Endothelial cell of umbilical vein (primary cell): ENCODE results near the gene CD68. TPM values are rescaled to one million over a fixed set of nuclear protein-coding genes. Genes with fewer than 3 reads are reported as not detected.

ENCODE experiments used
- BruUV-seq: library from RNA; stranded (reverse); fragments of 400-500 nt; replicated peaks from 2 replicates; lab custom pipeline; 2021; lab: Mats Ljungman, UMichigan
- CTCF ChIA-PET: fragments of 300-600, 350-600 bp; sonication (Branson Sonifier 250); formaldehyde crosslinking; loops from one replicate; lab custom pipeline; 2021; ENCODE audit warnings: antibody characterized with exemption, inconsistent platforms; lab: Charles Lee
- POLR2A ChIA-PET: fragments of 300-600, 350-600 bp; sonication (Branson Sonifier 250); formaldehyde crosslinking; loops from one replicate; lab custom pipeline; 2021; ENCODE audit warnings: antibody characterized with exemption, inconsistent platforms; lab: Charles Lee
- DNase-seq: peaks from one replicate; pipeline ENCODE4 v3.0.0-alpha.2; 2011; ENCODE audit warnings: low read depth, low spot score
- FAIRE-seq: peaks from 2 replicates; lab custom pipeline; 2011; peaks lifted over from hg19 to GRCh38; lab: Jason Lieb, UNC
- H2AFZ ChIP-seq: 2 replicates; pipeline ENCODE4 v1.6.0; 2012; ENCODE audit warnings: low read depth, low read length, control low read depth, inconsistent platforms
- H3K27ac ChIP-seq: 2 replicates; pipeline ENCODE4 v1.5.1; 2011; ENCODE audit warnings: low read depth, mild to moderate bottlenecking, control low read depth, low read length, moderate library complexity; ENCODE audit not compliant: insufficient read depth
- H3K27me3 ChIP-seq, 2 experiments: 2 replicates each; pipeline versions ENCODE4 v1.6.0 to v1.6.1; 2011; ENCODE audit warnings: low read length in 2 of 2, mixed read lengths in 1 of 2; ENCODE audit not compliant: control insufficient read depth in 2 of 2, insufficient read depth in 2 of 2
- H3K36me3 ChIP-seq, 2 experiments: 2 replicates in 1 of 2; 3 replicates in 1 of 2; pipeline ENCODE4 v1.5.1; 2011; ENCODE audit warnings: low read length in 2 of 2, mild to moderate bottlenecking in 1 of 2, moderate library complexity in 1 of 2; ENCODE audit not compliant: control insufficient read depth in 2 of 2, insufficient read depth in 2 of 2; ENCODE audit errors: extremely low read depth in 1 of 2
- H3K4me1 ChIP-seq: 3 replicates; pipeline ENCODE4 v1.5.1; 2011; ENCODE audit warnings: mild to moderate bottlenecking, low read length; ENCODE audit not compliant: control insufficient read depth, insufficient read depth; ENCODE audit errors: extremely low read depth
- H3K4me2 ChIP-seq: 2 replicates; pipeline ENCODE4 v1.6.1; 2011; ENCODE audit warnings: low read length, control low read depth, mixed read lengths; ENCODE audit not compliant: insufficient read depth
- H3K4me3 ChIP-seq, 3 experiments: fragments of 200-600 bp in 1 of 3; sonication (generic), shearing (Covaris generic) in 1 of 3; replicated peaks in 1 of 3; 2 replicates each; pipeline ENCODE4 v1.5.1; 2011 to 2016; ENCODE audit warnings: control low read depth in 3 of 3, low read length in 3 of 3, mild to moderate bottlenecking in 2 of 3, inconsistent platforms in 1 of 3, low read depth in 1 of 3, moderate library complexity in 1 of 3; ENCODE audit not compliant: insufficient read depth in 1 of 3
- H3K79me2 ChIP-seq: 2 replicates; pipeline ENCODE4 v1.6.0; 2012; ENCODE audit warnings: low read length, inconsistent platforms; ENCODE audit not compliant: control insufficient read depth, insufficient read depth
- H3K9ac ChIP-seq: replicated peaks from 2 replicates; pipeline ENCODE3; 2011; ENCODE audit warnings: low read length, control low read depth; ENCODE audit not compliant: insufficient read depth; ENCODE audit errors: extremely low read depth
- H3K9me1 ChIP-seq: replicated peaks from 3 replicates; pipeline ENCODE4 v1.6.0; 2011; ENCODE audit warnings: mild to moderate bottlenecking, low read length; ENCODE audit not compliant: control insufficient read depth, insufficient read depth; ENCODE audit errors: extremely low read depth
- H3K9me3 ChIP-seq: replicated peaks from 2 replicates; pipeline ENCODE4 v1.5.1; 2012; ENCODE audit warnings: low read length, inconsistent platforms; ENCODE audit not compliant: control insufficient read depth, insufficient read depth
- H4K20me1 ChIP-seq: replicated peaks from 2 replicates; pipeline ENCODE3; 2011; ENCODE audit warnings: mild to moderate bottlenecking, low read length; ENCODE audit not compliant: control insufficient read depth, insufficient read depth; ENCODE audit errors: extremely low read depth
- EZH2 ChIP-seq: IDR thresholded peaks from 2 replicates; pipeline ENCODE4 v1.6.1; 2012; ENCODE audit warnings: borderline replicate concordance, low read depth, mild to moderate bottlenecking, moderate library complexity, low read length, inconsistent platforms; ENCODE audit not compliant: severe bottlenecking
- FOS ChIP-seq: IDR thresholded peaks from 2 replicates; pipeline ENCODE4 v1.6.1; 2011; ENCODE audit warnings: mild to moderate bottlenecking, low read length, moderate library complexity, borderline replicate concordance; ENCODE audit not compliant: insufficient read depth
- GATA2 ChIP-seq: IDR thresholded peaks from 2 replicates; pipeline ENCODE4 v1.7.0; 2011; ENCODE audit warnings: low read depth, mild to moderate bottlenecking, moderate library complexity, mixed read lengths, low read length; ENCODE audit not compliant: insufficient read length, insufficient read depth
- JUN ChIP-seq: IDR thresholded peaks from 2 replicates; pipeline ENCODE4 v1.6.1; 2011; ENCODE audit warnings: borderline replicate concordance, low read depth; ENCODE audit not compliant: insufficient read length, insufficient read depth
- MAX ChIP-seq: IDR thresholded peaks from 2 replicates; pipeline ENCODE4 v1.6.1; 2011; ENCODE audit not compliant: insufficient read depth, insufficient read length
- MYC ChIP-seq: IDR thresholded peaks from one replicate; pipeline ENCODE4 v1.6.1; 2011; ENCODE audit warnings: mild to moderate bottlenecking, low read depth, low read length
- POLR2A ChIP-seq: IDR thresholded peaks from 2 replicates; pipeline ENCODE4 v1.6.1; 2012; ENCODE audit warnings: low read depth, mild to moderate bottlenecking, control low read depth, low read length
- POLR2AphosphoS5 ChIP-seq: IDR thresholded peaks from 2 replicates; pipeline ENCODE4 v1.6.1; 2012; ENCODE audit warnings: low read depth, mild to moderate bottlenecking, control low read depth, low read length, moderate library complexity; ENCODE audit not compliant: insufficient read depth
- dilution Hi-C: fragments of 300-500 bp; cut with MboI; formaldehyde crosslinking; loops from one replicate; pipeline ENCODE4 v1.15.0; 2019; ENCODE audit warnings: low sequenced_read_pairs; ENCODE audit not compliant: extremely low pct_ligation_motif_present
- intact Hi-C: fragments of 100-400 bp; cut with micrococcal nuclease; formaldehyde crosslinking; loops from one replicate; pipeline ENCODE4 v1.10.0; 2022
- polyA plus RNA-seq, 4 experiments: library from polyadenylated mRNA; depleted of rRNA in 3 of 4; stranded (reverse) in 3 of 4; unstranded in 1 of 4; fragments of >200 nt; gene quantifications; 2 replicates each; pipeline versions ENCODE4 v1.2.1 to v1.2.3, GENCODE V29; 2011 to 2012; ENCODE audit warnings: missing spikeins in 1 of 4
- total RNA-seq: library from RNA; stranded (reverse); gene quantifications from 2 replicates; pipeline ENCODE4 v1.2.3, GENCODE V29; 2021
- TF ChIP-seq, protein P1 (sequence below), 2 donors: IDR thresholded peaks; 1 replicate in 1 of 2; 2 replicates in 1 of 2; pipeline ENCODE4 v1.5.1; 2011; ENCODE audit warnings: low read length in 2 of 2, mild to moderate bottlenecking in 2 of 2, moderate library complexity in 2 of 2, control low read depth in 1 of 2, inconsistent platforms in 1 of 2, low read depth in 1 of 2; ENCODE audit not compliant: insufficient read depth in 1 of 2; ENCODE audit errors: extremely low read depth in 1 of 2

CD68 gene
- total and polyA plus RNA-seq, 2 donors (not counting 3 experiments of a cell fraction or from before 2014, with no cell fraction given): 2.9 to 30.8 TPM

- H3K9me1 ChIP-seq: no peaks in the 10 kb centered on the region
- H4K20me1 ChIP-seq: no peaks in the 10 kb centered on the region
- no peak overlapping the region for H3K4me2 ChIP-seq
- H3K4me1 ChIP-seq: no peaks in the 10 kb centered on the region
- intact Hi-C loops (no loop called here), dilution Hi-C loops (no loop called here)
- FAIRE-seq (no peak), DNase-seq (no peak)
- no peak overlapping the region for H2AFZ ChIP-seq
- ChIA-PET POLR2A (no interaction called here), CTCF (interaction anchor here (1.2 to 1.4 kb wide), 2 partner anchors 9 to 30 kb away, joined by 3 to 4 read pairs; no protein-coding TSS in a partner anchor)
- H3K79me2 ChIP-seq: no peaks in the 10 kb centered on the region
- no peaks in the 10 kb centered on the region for H3K27me3 ChIP-seq
- TF ChIP-seq POLR2AphosphoS5 (no peak), JUN (no peak), MYC (no peak), POLR2A (no peak), GATA2 (no peak), EZH2 (no peak), MAX (no peak), FOS (no peak)
- TF ChIP-seq, protein P1, sequence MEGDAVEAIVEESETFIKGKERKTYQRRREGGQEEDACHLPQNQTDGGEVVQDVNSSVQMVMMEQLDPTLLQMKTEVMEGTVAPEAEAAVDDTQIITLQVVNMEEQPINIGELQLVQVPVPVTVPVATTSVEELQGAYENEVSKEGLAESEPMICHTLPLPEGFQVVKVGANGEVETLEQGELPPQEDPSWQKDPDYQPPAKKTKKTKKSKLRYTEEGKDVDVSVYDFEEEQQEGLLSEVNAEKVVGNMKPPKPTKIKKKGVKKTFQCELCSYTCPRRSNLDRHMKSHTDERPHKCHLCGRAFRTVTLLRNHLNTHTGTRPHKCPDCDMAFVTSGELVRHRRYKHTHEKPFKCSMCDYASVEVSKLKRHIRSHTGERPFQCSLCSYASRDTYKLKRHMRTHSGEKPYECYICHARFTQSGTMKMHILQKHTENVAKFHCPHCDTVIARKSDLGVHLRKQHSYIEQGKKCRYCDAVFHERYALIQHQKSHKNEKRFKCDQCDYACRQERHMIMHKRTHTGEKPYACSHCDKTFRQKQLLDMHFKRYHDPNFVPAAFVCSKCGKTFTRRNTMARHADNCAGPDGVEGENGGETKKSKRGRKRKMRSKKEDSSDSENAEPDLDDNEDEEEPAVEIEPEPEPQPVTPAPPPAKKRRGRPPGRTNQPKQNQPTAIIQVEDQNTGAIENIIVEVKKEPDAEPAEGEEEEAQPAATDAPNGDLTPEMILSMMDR (IDR thresholded peaks at IDR 0.05; ENCODE audit: extremely low read depth in 1 of 2, insufficient read depth in 1 of 2, low read depth in 1 of 2, low read length in 2 of 2): no peak
- no peaks in the 10 kb centered on the region for H3K36me3 ChIP-seq
- no peak overlapping the region for H3K9ac ChIP-seq
- no peaks in the 10 kb centered on the region for H3K9me3 ChIP-seq
- no TSS peak for BruUV-seq
- no peak overlapping the region for H3K4me3 ChIP-seq
- H3K27ac ChIP-seq: no peak overlapping the region
Observed at GRCh38 chr17:7530023-7530900, 49.2 kb upstream of the CD68 start.
